ENCODE measurements around the gene SOX18.

GRCh38 chr20:64045346-64046011, 4.0 kb downstream of the SOX18 start:
- TF ChIP-seq POLR2A (IDR thresholded peaks at IDR 0.05) (no peak), POLR2AphosphoS5 (IDR thresholded peaks at IDR 0.05) (no peak)
- TF ChIP-seq, protein P1, sequence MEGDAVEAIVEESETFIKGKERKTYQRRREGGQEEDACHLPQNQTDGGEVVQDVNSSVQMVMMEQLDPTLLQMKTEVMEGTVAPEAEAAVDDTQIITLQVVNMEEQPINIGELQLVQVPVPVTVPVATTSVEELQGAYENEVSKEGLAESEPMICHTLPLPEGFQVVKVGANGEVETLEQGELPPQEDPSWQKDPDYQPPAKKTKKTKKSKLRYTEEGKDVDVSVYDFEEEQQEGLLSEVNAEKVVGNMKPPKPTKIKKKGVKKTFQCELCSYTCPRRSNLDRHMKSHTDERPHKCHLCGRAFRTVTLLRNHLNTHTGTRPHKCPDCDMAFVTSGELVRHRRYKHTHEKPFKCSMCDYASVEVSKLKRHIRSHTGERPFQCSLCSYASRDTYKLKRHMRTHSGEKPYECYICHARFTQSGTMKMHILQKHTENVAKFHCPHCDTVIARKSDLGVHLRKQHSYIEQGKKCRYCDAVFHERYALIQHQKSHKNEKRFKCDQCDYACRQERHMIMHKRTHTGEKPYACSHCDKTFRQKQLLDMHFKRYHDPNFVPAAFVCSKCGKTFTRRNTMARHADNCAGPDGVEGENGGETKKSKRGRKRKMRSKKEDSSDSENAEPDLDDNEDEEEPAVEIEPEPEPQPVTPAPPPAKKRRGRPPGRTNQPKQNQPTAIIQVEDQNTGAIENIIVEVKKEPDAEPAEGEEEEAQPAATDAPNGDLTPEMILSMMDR (IDR thresholded peaks at IDR 0.05): no peak

Data from sigmoid colon (tissue), 4 donors.